Neural progenitor cell (in vitro differentiated cells): Measurements from ENCODE around the gene FBLN5. TPM values are rescaled to one million over a fixed set of nuclear protein-coding genes. Genes with fewer than 3 reads are reported as not detected.

Experiments
- DNase-seq: peaks from one replicate; pipeline ENCODE4 v3.0.0-alpha.2; 2016; ENCODE audit warnings: low spot score
- H2AFZ ChIP-seq: fragments of 200-600 bp; sonication (generic); replicated peaks from 2 replicates; pipeline ENCODE4 v1.6.1; 2016; ENCODE audit warnings: antibody characterized with exemption
- H3F3A ChIP-seq: fragments of 200-600 bp; sonication (generic); 2 replicates; pipeline ENCODE4 v1.6.1; 2016; ENCODE audit warnings: antibody characterized with exemption, low read depth
- H3K27ac ChIP-seq: fragments of 200-600 bp; sonication (generic); 2 replicates; pipeline ENCODE4 v1.5.1; 2016; ENCODE audit warnings: mild to moderate bottlenecking
- H3K27me3 ChIP-seq: fragments of 200-600 bp; sonication (generic); 2 replicates; pipeline ENCODE4 v1.6.1; 2016; ENCODE audit warnings: mild to moderate bottlenecking, moderate library complexity
- H3K36me3 ChIP-seq: fragments of 200-600 bp; sonication (generic); 2 replicates; pipeline ENCODE4 v1.5.1; 2016
- H3K4me1 ChIP-seq: fragments of 200-600 bp; sonication (generic); 2 replicates; pipeline ENCODE4 v1.6.1; 2016; ENCODE audit warnings: mixed run types
- H3K4me2 ChIP-seq: fragments of 200-600 bp; sonication (generic); 2 replicates; pipeline ENCODE4 v1.6.1; 2016
- H3K4me3 ChIP-seq: fragments of 200-600 bp; sonication (generic); 2 replicates; pipeline ENCODE4 v1.5.1; 2016
- H3K79me2 ChIP-seq: fragments of 200-600 bp; sonication (generic); 2 replicates; pipeline ENCODE4 v1.6.1; 2016; ENCODE audit warnings: low read depth
- H3K9ac ChIP-seq: fragments of 200-600 bp; sonication (generic); 2 replicates; pipeline ENCODE4 v1.6.1; 2016
- H3K9me3 ChIP-seq: fragments of 200-600 bp; sonication (generic); 2 replicates; pipeline ENCODE4 v1.5.1; 2016; ENCODE audit warnings: low read depth
- H4K20me1 ChIP-seq: fragments of 200-600 bp; sonication (generic); 2 replicates; pipeline ENCODE4 v1.6.1; 2016; ENCODE audit warnings: low read depth
- H3K27ac Mint-ChIP-seq: 3 replicates; pipeline ENCODE4 v1.8.0; 2021; ENCODE audit warnings: mixed read lengths
- H3K27me3 Mint-ChIP-seq: 2 replicates; pipeline ENCODE4 v1.8.0; 2022; ENCODE audit warnings: low read depth, mild to moderate bottlenecking, inconsistent platforms, moderate library complexity, mixed read lengths; ENCODE audit not compliant: insufficient read depth
- H3K36me3 Mint-ChIP-seq: 3 replicates; pipeline ENCODE4 v1.8.0; 2021; ENCODE audit warnings: mixed read lengths
- H3K4me1 Mint-ChIP-seq: 3 replicates; pipeline ENCODE4 v1.8.0; 2021; ENCODE audit warnings: mixed read lengths
- H3K4me3 Mint-ChIP-seq: 3 replicates; pipeline ENCODE4 v1.8.0; 2021; ENCODE audit warnings: mild to moderate bottlenecking, moderate library complexity, mixed read lengths
- H3K9me3 Mint-ChIP-seq: 3 replicates; pipeline ENCODE4 v1.8.0; 2020; ENCODE audit warnings: mixed read lengths
- CTCF ChIP-seq: fragments of 200-600 bp; sonication (generic); IDR thresholded peaks from 2 replicates; pipeline ENCODE4 v1.5.1; 2017; ENCODE audit warnings: antibody characterized with exemption, mild to moderate bottlenecking
- EZH2 ChIP-seq: fragments of 200-600 bp; sonication (generic); IDR thresholded peaks from 2 replicates; pipeline ENCODE4 v1.6.1; 2017; ENCODE audit warnings: antibody characterized with exemption, mild to moderate bottlenecking, moderate library complexity
- EZH2phosphoT487 ChIP-seq: fragments of 200-600 bp; sonication (generic); IDR thresholded peaks from 2 replicates; pipeline ENCODE4 v1.6.1; 2017; ENCODE audit warnings: antibody characterized with exemption
- total RNA-seq: library from RNA; depleted of rRNA; stranded (reverse); fragments of >200 nt; gene quantifications from 2 replicates; pipeline ENCODE4 v1.2.3, GENCODE V29; 2015; ENCODE audit warnings: low replicate concordance

The FBLN5 gene
- total RNA-seq, 1 donor from 2014 or later: not detected

- no peaks in the 10 kb centered on the region for H3K36me3 Mint-ChIP-seq
- H3K27me3 Mint-ChIP-seq: peaks cover 12% of the 10 kb centered on the region
- H3K27ac ChIP-seq: no peak overlapping the region
Measured at GRCh38 chr14:91904483-91904882, 43.0 kb downstream of the FBLN5 start.

GRCh38 chr14:91903070-91903469 lies 44.4 kb downstream of the FBLN5 start:
- Mint-ChIP-seq H3K27ac (no peak overlapping the region), H3K4me1 (peaks cover 3% of the 10 kb centered on the region), H3K4me3 (no peak overlapping the region), H3K36me3 (no peaks in the 10 kb centered on the region), H3K9me3 (no peaks in the 10 kb centered on the region), H3K27me3 (peaks cover 12% of the 10 kb centered on the region)
- Histone ChIP-seq H3K79me2 (no peaks in the 10 kb centered on the region), H2AFZ (no peak overlapping the region), H3F3A (no peaks in the 10 kb centered on the region), H3K9me3 (no peaks in the 10 kb centered on the region), H3K4me2 (no peak overlapping the region), H3K27ac (no peak overlapping the region), H3K27me3 (no peaks in the 10 kb centered on the region), H3K4me1 (no peaks in the 10 kb centered on the region), H4K20me1 (no peaks in the 10 kb centered on the region), H3K36me3 (no peaks in the 10 kb centered on the region), H3K4me3 (no peak overlapping the region), H3K9ac (no peak overlapping the region)
- TF ChIP-seq EZH2phosphoT487: no peak
- no peak for DNase-seq

More at GRCh38 chr14:91904483-91904882, 43.0 kb downstream of the FBLN5 start:
- no peak overlapping the region for H3K4me3 ChIP-seq
- no peaks in the 10 kb centered on the region for H3K79me2 ChIP-seq
- Mint-ChIP-seq H3K27ac (no peak overlapping the region), H3K4me3 (no peak overlapping the region), H3K9me3 (no peaks in the 10 kb centered on the region), H3K4me1 (no peaks in the 10 kb centered on the region)
- no peaks in the 10 kb centered on the region for H3F3A ChIP-seq
- no peaks in the 10 kb centered on the region for H3K9me3 ChIP-seq
- H3K4me1 ChIP-seq: no peaks in the 10 kb centered on the region
- DNase-seq: no peak
- no peak overlapping the region for H3K9ac ChIP-seq
- no peak overlapping the region for H3K4me2 ChIP-seq
- H3K27me3 ChIP-seq: no peaks in the 10 kb centered on the region
- TF ChIP-seq EZH2phosphoT487 (no peak), CTCF (no peak), EZH2 (no peak)
- H2AFZ ChIP-seq: no peak overlapping the region
- H4K20me1 ChIP-seq: no peaks in the 10 kb centered on the region
- H3K36me3 ChIP-seq: no peaks in the 10 kb centered on the region

GRCh38 chr14:91902336-91902735 lies 45.2 kb downstream of the FBLN5 start:
- no peaks in the 10 kb centered on the region for H3K9me3 ChIP-seq
- peaks cover 6% of the 10 kb centered on the region for H3K4me1 Mint-ChIP-seq

More at GRCh38 chr14:91902336-91902735, 45.2 kb downstream of the FBLN5 start:
- Mint-ChIP-seq H3K36me3 (no peaks in the 10 kb centered on the region), H3K4me3 (no peak overlapping the region), H3K27ac (no peak overlapping the region), H3K9me3 (no peaks in the 10 kb centered on the region), H3K27me3 (peaks cover 12% of the 10 kb centered on the region)
- H3K79me2 ChIP-seq: no peaks in the 10 kb centered on the region
- no peak overlapping the region for H3K27ac ChIP-seq
- no peak overlapping the region for H3K9ac ChIP-seq
- no peaks in the 10 kb centered on the region for H4K20me1 ChIP-seq
- H3K36me3 ChIP-seq: no peaks in the 10 kb centered on the region
- H3K4me2 ChIP-seq: no peak overlapping the region
- no peak overlapping the region for H3K4me3 ChIP-seq
- no peak for DNase-seq
- H2AFZ ChIP-seq: no peak overlapping the region
- no peaks in the 10 kb centered on the region for H3K27me3 ChIP-seq
- H3K4me1 ChIP-seq: no peaks in the 10 kb centered on the region
- TF ChIP-seq EZH2 (no peak), CTCF (no peak), EZH2phosphoT487 (no peak)
- no peaks in the 10 kb centered on the region for H3F3A ChIP-seq
